Stomach (tissue), 9 donors: ENCODE results near the gene KLHL29. TPM values are rescaled to one million over a fixed set of nuclear protein-coding genes. Genes with fewer than 3 reads are reported as not detected.
A peak's percentile ranks its signal among the peaks of the same experiment; 100 is the strongest.

Experiments used
- DNase-seq, 2 donors: peaks; one replicate each; pipeline versions ENCODE4 v3.0.0 to v3.0.0-alpha.2; 2013 to 2019
- H3K27ac ChIP-seq, 5 donors: fragments of 200-600 bp in 4 of 5; sonication (generic) in 4 of 5; one replicate each; pipeline ENCODE4 v1.5.1; 2013 to 2019; ENCODE audit warnings: mild to moderate bottlenecking in 1 of 5, moderate library complexity in 1 of 5
- H3K27me3 ChIP-seq, 3 donors: fragments of 200-600 bp; sonication (generic); one replicate each; pipeline ENCODE4 v1.5.1; 2017 to 2019; ENCODE audit warnings: mixed run types in 1 of 3
- H3K36me3 ChIP-seq, 4 donors: fragments of 200-600 bp; sonication (generic); 1 replicate in 3 of 4; 2 replicates in 1 of 4; pipeline ENCODE4 v1.5.1; 2016 to 2019
- H3K4me1 ChIP-seq, 4 donors: fragments of 200-600 bp; sonication (generic); one replicate each; pipeline ENCODE4 v1.5.1; 2016 to 2019
- H3K4me3 ChIP-seq, 4 donors: fragments of 200-600 bp; sonication (generic) in 3 of 4; one replicate each; pipeline ENCODE4 v1.5.1; 2016 to 2019; ENCODE audit warnings: mild to moderate bottlenecking in 1 of 4
- H3K9me3 ChIP-seq, 4 donors: fragments of 200-600 bp; sonication (generic); one replicate each; pipeline ENCODE4 v1.5.1; 2016 to 2019
- EP300 ChIP-seq: sonication (generic); formaldehyde crosslinking; IDR thresholded peaks from one replicate; pipeline ENCODE4 v1.6.1; 2017; ENCODE audit warnings: antibody characterized with exemption
- POLR2A ChIP-seq, 4 donors: fragments of 450-650 bp; IDR thresholded peaks; one replicate each; pipeline ENCODE4 v1.6.1; 2016; ENCODE audit warnings: antibody characterized with exemption in 4 of 4, control low read depth in 2 of 4, mild to moderate bottlenecking in 1 of 4, moderate library complexity in 1 of 4
- POLR2AphosphoS5 ChIP-seq, 3 donors: sonication (generic); formaldehyde crosslinking; IDR thresholded peaks; one replicate each; pipeline ENCODE4 v1.6.1; 2016; ENCODE audit warnings: antibody characterized with exemption in 3 of 3
- WGBS, 5 donors: extraction: QIAGEN DNeasy Blood & Tissue Kit in 3 of 5; methylation state at CpG; one replicate each; pipeline versions ENCODE4 v1.1.5 to v1.1.7; 2013 to 2018; 5-methylcytosine and 5-hydroxymethylcytosine counted together
- intact Hi-C: fragments of 100-400 bp; cut with DNase I; formaldehyde crosslinking; loops from one replicate; pipeline ENCODE4 v1.15.1; 2023; ENCODE audit warnings: low total_unique reads
- polyA plus RNA-seq, 3 donors: library from polyadenylated mRNA; stranded (reverse); fragments of 200-250 nt; gene quantifications; one replicate each; pipeline ENCODE4 v1.2.3, GENCODE V29; 2013
- total RNA-seq, 5 donors: library from RNA; depleted of rRNA; stranded (reverse); fragments of >200 nt; gene quantifications; one replicate each; pipeline versions ENCODE4 v1.1.0 to v1.2.3, GENCODE V29; 2014 to 2016
- TF ChIP-seq, protein P1 (sequence below), 7 experiments: fragments of 450-650 bp in 4 of 7; fragments of 200-600 bp in 3 of 7; sonication (generic) in 3 of 7; IDR thresholded peaks; one replicate each; pipeline ENCODE4 v1.5.1; 2016 to 2019; ENCODE audit warnings: antibody characterized with exemption in 7 of 7, control low read depth in 2 of 7, mild to moderate bottlenecking in 1 of 7
- donor health status: healthy with polysubstance abuse.
- donor health status: Bipolar disorder and iron deficiency.
- donor health status: healthy.

Gene KLHL29
- total and polyA plus RNA-seq, 8 donors = under 0.01 to 6.6 (median 1.3) TPM

DNA sequence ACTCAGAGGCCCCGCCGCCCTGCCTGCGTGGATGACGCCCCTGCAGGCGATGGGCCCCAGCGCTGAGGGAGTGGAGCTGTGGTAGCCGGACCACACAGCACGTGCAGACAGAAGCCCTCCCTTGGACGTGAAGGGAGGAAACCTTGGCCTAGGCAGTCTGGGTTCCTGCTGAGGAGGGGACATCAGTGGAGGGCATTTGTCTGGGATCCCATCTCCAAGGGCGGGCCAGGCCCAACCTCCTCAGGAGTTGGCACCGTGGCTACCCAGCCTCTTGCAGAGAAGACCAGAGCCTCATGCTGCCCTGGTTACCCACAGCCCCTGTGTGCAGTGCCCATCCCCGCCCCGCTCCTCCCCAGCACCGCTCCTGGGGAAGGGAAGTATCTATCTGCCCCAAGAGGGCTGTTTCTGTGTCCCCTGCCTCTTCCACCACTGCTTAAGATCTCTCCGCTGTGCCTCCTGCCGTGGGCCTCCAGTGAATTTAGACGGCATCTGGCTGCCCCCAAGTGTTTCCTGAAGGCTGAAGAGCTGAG lies 241.8 kb downstream of the KLHL29 start:
- no peak for DNase-seq
- no peak overlapping the region for H3K4me3 ChIP-seq
- 83 to 91% (median 88%) methylated on average over 17 of the region's 17 CpGs for WGBS, 5 donors
- no peaks in the 10 kb centered on the region for H3K27me3 ChIP-seq
- peak overlapping the region in 1 of 5 donors; percentile 17 for H3K27ac ChIP-seq
- H3K4me1 ChIP-seq = peaks cover 0 to 8% (median 0%) of the 10 kb centered on the region in 4 donors
- TF ChIP-seq POLR2AphosphoS5 (IDR thresholded peaks at IDR 0.05) = no peak
- no peak for TF ChIP-seq POLR2A (IDR thresholded peaks at IDR 0.05)
- no peak for TF ChIP-seq EP300
- TF ChIP-seq, protein P1, sequence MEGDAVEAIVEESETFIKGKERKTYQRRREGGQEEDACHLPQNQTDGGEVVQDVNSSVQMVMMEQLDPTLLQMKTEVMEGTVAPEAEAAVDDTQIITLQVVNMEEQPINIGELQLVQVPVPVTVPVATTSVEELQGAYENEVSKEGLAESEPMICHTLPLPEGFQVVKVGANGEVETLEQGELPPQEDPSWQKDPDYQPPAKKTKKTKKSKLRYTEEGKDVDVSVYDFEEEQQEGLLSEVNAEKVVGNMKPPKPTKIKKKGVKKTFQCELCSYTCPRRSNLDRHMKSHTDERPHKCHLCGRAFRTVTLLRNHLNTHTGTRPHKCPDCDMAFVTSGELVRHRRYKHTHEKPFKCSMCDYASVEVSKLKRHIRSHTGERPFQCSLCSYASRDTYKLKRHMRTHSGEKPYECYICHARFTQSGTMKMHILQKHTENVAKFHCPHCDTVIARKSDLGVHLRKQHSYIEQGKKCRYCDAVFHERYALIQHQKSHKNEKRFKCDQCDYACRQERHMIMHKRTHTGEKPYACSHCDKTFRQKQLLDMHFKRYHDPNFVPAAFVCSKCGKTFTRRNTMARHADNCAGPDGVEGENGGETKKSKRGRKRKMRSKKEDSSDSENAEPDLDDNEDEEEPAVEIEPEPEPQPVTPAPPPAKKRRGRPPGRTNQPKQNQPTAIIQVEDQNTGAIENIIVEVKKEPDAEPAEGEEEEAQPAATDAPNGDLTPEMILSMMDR (IDR thresholded peaks at IDR 0.05) = no peak
- peaks cover 3 to 15% (median 7%) of the 10 kb centered on the region in 4 donors for H3K9me3 ChIP-seq
- H3K36me3 ChIP-seq = no peaks in the 10 kb centered on the region
- intact Hi-C loops = no loop called here

- DNase-seq = no peak
- 72 to 86% (median 78%) methylated on average over 24 to 30 of the region's 30 CpGs for whole genome bisulfite sequencing, 5 donors
- H3K4me3 ChIP-seq = no peak overlapping the region
- H3K9me3 ChIP-seq = peaks cover 3 to 15% (median 7%) of the 10 kb centered on the region in 4 donors
- H3K4me1 ChIP-seq = peaks cover 0 to 4% (median 0%) of the 10 kb centered on the region in 4 donors
- H3K36me3 ChIP-seq = no peaks in the 10 kb centered on the region
- H3K27ac ChIP-seq = no peak overlapping the region
- TF ChIP-seq EP300 = no peak
- TF ChIP-seq POLR2AphosphoS5 (IDR thresholded peaks at IDR 0.05) = no peak
- TF ChIP-seq, protein P1 (IDR thresholded peaks at IDR 0.05) = no peak
- TF ChIP-seq POLR2A (IDR thresholded peaks at IDR 0.05) = no peak
- H3K27me3 ChIP-seq = no peaks in the 10 kb centered on the region
- intact Hi-C loops = no loop called here
Observed at GRCh38 chr2:23627236-23628009, 242.4 kb downstream of the KLHL29 start.

DNA sequence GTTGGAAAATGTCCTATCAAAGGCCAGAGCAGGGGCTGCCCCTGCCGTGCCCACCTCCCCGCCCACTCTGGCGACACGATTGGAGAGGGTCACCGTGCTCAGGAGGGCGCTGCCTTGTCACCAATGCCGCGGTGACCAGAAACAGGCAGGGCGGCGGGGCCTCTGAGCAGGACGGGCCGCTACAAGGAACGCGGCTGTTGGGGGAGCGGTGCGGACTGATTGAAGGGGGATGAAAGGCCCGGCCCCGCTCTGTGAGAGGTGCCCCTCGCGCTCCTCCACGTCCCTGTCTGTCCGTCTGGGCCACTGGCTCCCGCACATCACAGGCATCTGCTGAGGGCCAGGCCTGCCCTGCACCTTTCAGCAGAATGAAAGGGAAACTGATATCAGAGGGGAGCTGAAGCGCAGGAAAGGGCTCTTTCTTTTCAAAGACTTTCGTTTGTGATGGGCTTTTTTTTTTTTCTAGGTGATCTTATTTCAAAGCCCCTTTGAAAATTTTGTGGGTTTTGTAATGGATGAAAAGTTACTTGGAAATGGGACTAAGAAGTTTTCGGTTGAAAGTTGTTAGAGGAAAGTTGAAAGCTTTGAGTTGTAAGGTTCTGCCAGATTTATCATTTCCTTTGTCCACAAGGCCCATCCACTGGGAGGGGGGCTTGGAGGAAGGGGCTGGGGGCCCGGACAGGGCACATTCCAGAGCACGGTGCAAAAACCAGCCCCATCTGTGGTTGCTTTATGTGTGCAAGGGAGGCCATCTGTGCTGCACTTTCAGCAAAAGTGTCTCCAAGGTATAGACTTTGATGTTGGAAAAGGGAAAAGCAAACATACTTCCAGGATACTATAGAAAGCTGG lies 244.2 kb downstream of the KLHL29 start:
- Histone ChIP-seq H3K9me3 (peaks cover 3 to 9% (median 4%) of the 10 kb centered on the region in 4 donors), H3K27me3 (no peaks in the 10 kb centered on the region), H3K4me3 (no peak overlapping the region), H3K36me3 (no peaks in the 10 kb centered on the region), H3K4me1 (no peaks in the 10 kb centered on the region), H3K27ac (no peak overlapping the region)
- 60 to 81% (median 68%) methylated on average over 26 to 28 of the region's 28 CpGs for WGBS, 5 donors
- TF ChIP-seq, protein P1 (IDR thresholded peaks at IDR 0.05) = no peak
- no peak for TF ChIP-seq POLR2AphosphoS5 (IDR thresholded peaks at IDR 0.05)
- intact Hi-C loops = no loop called here
- DNase-seq = no peak

DNA sequence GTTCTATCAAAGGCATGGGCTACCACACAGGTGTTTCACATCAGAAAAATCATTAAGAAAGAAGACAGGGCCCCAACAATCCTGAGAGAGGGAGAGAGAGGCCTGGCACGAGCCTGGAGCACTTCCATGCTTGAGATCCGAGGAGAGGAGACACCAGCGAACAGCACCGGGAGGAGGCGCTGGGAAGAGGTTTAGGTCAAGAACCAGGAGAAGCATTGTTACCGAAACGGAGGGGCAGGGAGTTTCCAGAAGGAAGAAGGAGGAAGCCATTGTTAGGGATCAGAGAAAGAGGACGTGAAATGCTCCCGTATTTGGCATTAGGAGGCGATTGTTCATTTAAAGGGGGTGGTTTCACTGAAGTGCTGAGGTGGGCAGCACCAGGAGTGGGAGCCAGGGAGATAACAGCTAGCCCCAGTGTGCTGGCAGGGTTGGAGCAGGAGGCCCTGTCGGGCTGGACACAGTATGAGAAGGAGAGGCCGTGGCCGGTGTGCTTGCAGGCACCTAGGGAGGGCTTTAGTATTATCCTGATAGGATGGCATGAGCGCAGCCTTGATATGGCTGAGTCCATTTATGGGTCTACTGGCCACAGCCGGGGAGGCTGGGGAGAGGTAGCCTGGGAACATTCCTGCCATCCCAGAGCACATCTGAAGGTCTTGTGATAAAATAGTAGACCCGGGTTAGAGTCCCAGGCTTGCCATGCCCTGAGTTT lies 244.9 kb downstream of the KLHL29 start:
- Histone ChIP-seq H3K27ac (no peak overlapping the region), H3K4me1 (no peaks in the 10 kb centered on the region), H3K4me3 (no peak overlapping the region), H3K36me3 (no peaks in the 10 kb centered on the region), H3K9me3 (peaks cover 0 to under 1% (median 0%) of the 10 kb centered on the region in 4 donors), H3K27me3 (no peaks in the 10 kb centered on the region)
- 80 to 85% (median 83%) methylated on average over 15 to 16 of the region's 16 CpGs for WGBS, 5 donors
- no peak for TF ChIP-seq POLR2A (IDR thresholded peaks at IDR 0.05)
- TF ChIP-seq, protein P1 (IDR thresholded peaks at IDR 0.05) = no peak
- no peak for TF ChIP-seq EP300
- no peak for TF ChIP-seq POLR2AphosphoS5 (IDR thresholded peaks at IDR 0.05)
- intact Hi-C loops = no loop called here
- no peak for DNase-seq
